A549 (cell line): ENCODE measurements around the gene APMAP.

Experiments
- BHLHE40 ChIP-seq: IDR thresholded peaks from 2 replicates; pipeline ENCODE4 v1.6.1; 2012; ENCODE audit warnings: low read depth, low read length, inconsistent platforms
- CTCF ChIP-seq: fragments of >200 bp; sonication (Bioruptor Twin); formaldehyde crosslinking; IDR thresholded peaks from 3 replicates; pipeline ENCODE4 v1.5.1; 2016
- JUN ChIP-seq, 2 experiments: fragments of >200 bp; sonication (Bioruptor Twin); formaldehyde crosslinking; IDR thresholded peaks; 2 replicates in 1 of 2; 3 replicates in 1 of 2; pipeline ENCODE4 v1.6.1; 2016 to 2017
- JUNB ChIP-seq: fragments of >200 bp; sonication (Bioruptor Twin); formaldehyde crosslinking; IDR thresholded peaks from 2 replicates; pipeline ENCODE4 v1.6.1; 2016
- NR3C1 ChIP-seq: fragments of >200 bp; sonication (Bioruptor Twin); formaldehyde crosslinking; IDR thresholded peaks from 3 replicates; pipeline ENCODE4 v1.6.1; 2017
- RNF2 ChIP-seq: fragments of 200-600 bp; sonication (generic); IDR thresholded peaks from 2 replicates; pipeline ENCODE4 v1.6.1; 2016; ENCODE audit warnings: low read depth, mild to moderate bottlenecking, antibody characterized with exemption, moderate library complexity, borderline replicate concordance
- SMC3 ChIP-seq: fragments of >200 bp; sonication (Bioruptor Twin); formaldehyde crosslinking; IDR thresholded peaks from 3 replicates; pipeline ENCODE4 v1.6.1; 2018; ENCODE audit warnings: inconsistent platforms
- SREBF2 ChIP-seq: fragments of 450-650 bp; IDR thresholded peaks from 2 replicates; pipeline ENCODE4 v1.6.1; 2014; ENCODE audit warnings: mild to moderate bottlenecking, moderate library complexity
- ZFP36 ChIP-seq: fragments of 450-650 bp; IDR thresholded peaks from 2 replicates; pipeline ENCODE4 v1.6.1; 2014; ENCODE audit warnings: borderline replicate concordance; ENCODE audit not compliant: partially characterized antibody
- TF ChIP-seq, protein P1 (sequence below): IDR thresholded peaks from 2 replicates; pipeline ENCODE4 v1.6.1; 2012
- TF ChIP-seq, protein P2 (sequence below): fragments of 250-450 bp; sonication (Bioruptor Pico); IDR thresholded peaks from 2 replicates; pipeline ENCODE4 v1.5.0; 2021; ENCODE audit warnings: mild to moderate bottlenecking, moderate library complexity, borderline replicate concordance

- no peak for TF ChIP-seq CTCF
- no peak for TF ChIP-seq BHLHE40
- TF ChIP-seq, protein P1, sequence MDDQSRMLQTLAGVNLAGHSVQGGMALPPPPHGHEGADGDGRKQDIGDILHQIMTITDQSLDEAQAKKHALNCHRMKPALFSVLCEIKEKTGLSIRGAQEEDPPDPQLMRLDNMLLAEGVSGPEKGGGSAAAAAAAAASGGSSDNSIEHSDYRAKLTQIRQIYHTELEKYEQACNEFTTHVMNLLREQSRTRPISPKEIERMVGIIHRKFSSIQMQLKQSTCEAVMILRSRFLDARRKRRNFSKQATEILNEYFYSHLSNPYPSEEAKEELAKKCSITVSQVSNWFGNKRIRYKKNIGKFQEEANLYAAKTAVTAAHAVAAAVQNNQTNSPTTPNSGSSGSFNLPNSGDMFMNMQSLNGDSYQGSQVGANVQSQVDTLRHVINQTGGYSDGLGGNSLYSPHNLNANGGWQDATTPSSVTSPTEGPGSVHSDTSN, result no peak
- TF ChIP-seq, protein P2, sequence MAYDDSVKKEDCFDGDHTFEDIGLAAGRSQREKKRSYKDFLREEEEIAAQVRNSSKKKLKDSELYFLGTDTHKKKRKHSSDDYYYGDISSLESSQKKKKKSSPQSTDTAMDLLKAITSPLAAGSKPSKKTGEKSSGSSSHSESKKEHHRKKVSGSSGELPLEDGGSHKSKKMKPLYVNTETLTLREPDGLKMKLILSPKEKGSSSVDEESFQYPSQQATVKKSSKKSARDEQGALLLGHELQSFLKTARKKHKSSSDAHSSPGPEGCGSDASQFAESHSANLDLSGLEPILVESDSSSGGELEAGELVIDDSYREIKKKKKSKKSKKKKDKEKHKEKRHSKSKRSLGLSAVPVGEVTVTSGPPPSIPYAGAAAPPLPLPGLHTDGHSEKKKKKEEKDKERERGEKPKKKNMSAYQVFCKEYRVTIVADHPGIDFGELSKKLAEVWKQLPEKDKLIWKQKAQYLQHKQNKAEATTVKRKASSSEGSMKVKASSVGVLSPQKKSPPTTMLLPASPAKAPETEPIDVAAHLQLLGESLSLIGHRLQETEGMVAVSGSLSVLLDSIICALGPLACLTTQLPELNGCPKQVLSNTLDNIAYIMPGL (CRISPR knock-in tag), result no peak
- TF ChIP-seq RNF2, result no peak
- no peak for TF ChIP-seq JUNB
- TF ChIP-seq ZFP36, result no peak
- TF ChIP-seq SREBF2, result no peak
- TF ChIP-seq NR3C1, result no peak
- no peak for TF ChIP-seq JUN (IDR thresholded peaks at IDR 0.05)
- no peak for TF ChIP-seq SMC3
Measured at GRCh38 chr20:24983896-24984295, 8.7 kb downstream of the APMAP start.
